Ovary (tissue), 9 donors: Measurements from ENCODE around the gene TFF3. TPM values are rescaled to one million over a fixed set of nuclear protein-coding genes. Genes with fewer than 3 reads are reported as not detected.

Source experiments
- DNase-seq, 5 donors: peaks; one replicate each; pipeline ENCODE4 v3.0.0-alpha.2; 2019 to 2020
- H3K27ac ChIP-seq, 2 donors: fragments of 200-600 bp; one replicate each; pipeline versions ENCODE4 v1.5.1 to v1.8.0; 2019 to 2022
- H3K27me3 ChIP-seq: fragments of 200-600 bp; one replicate; pipeline ENCODE4 v1.8.0; 2022
- H3K36me3 ChIP-seq: fragments of 200-600 bp; sonication (generic); one replicate; pipeline ENCODE4 v1.5.1; 2019
- H3K4me1 ChIP-seq: one replicate; pipeline ENCODE4 v1.8.1; 2013; ENCODE audit warnings: mild to moderate bottlenecking, moderate library complexity; ENCODE audit not compliant: insufficient read depth
- H3K4me3 ChIP-seq: fragments of 200-600 bp; sonication (generic); one replicate; pipeline ENCODE4 v1.5.1; 2017
- H3K9me3 ChIP-seq, 2 donors: fragments of 200-600 bp in 1 of 2; sonication (generic) in 1 of 2; one replicate each; pipeline versions ENCODE4 v1.5.1 to v1.8.1; 2013 to 2019; ENCODE audit warnings: mild to moderate bottlenecking in 1 of 2, moderate library complexity in 1 of 2
- CTCF ChIP-seq, 3 donors: fragments of 450-650 bp in 2 of 3; fragments of 200-600 bp in 1 of 3; IDR thresholded peaks; one replicate each; pipeline versions ENCODE4 v1.5.1 to v1.8.0; 2016 to 2022; ENCODE audit warnings: antibody characterized with exemption in 3 of 3, mild to moderate bottlenecking in 1 of 3
- EP300 ChIP-seq: sonication (generic); formaldehyde crosslinking; IDR thresholded peaks from one replicate; pipeline ENCODE4 v1.6.1; 2017; ENCODE audit warnings: antibody characterized with exemption
- POLR2A ChIP-seq: fragments of 450-650 bp; IDR thresholded peaks from one replicate; pipeline ENCODE4 v1.6.1; 2017; ENCODE audit warnings: antibody characterized with exemption, mild to moderate bottlenecking, moderate library complexity
- WGBS, 3 donors: extraction: QIAGEN DNeasy Blood & Tissue Kit in 1 of 3; methylation state at CpG; one replicate each; pipeline versions ENCODE4 v1.1.5 to v1.1.7; 2013 to 2017; 5-methylcytosine and 5-hydroxymethylcytosine counted together
- intact Hi-C, 4 donors: fragments of 100-400 bp; cut with DNase I; formaldehyde crosslinking; loops; one replicate each; pipeline versions ENCODE4 v1.11.0 to v1.15.1; 2022 to 2023
- polyA plus RNA-seq, 2 donors: library from polyadenylated mRNA; stranded (reverse); fragments of 200-250 nt in 1 of 2; fragments of 350-450 nt in 1 of 2; fragmentation: Illumina TruSeq in 1 of 2; extraction: RNeasy Lipid Tissue Mini Kit (QIAGEN cat#74804) in 1 of 2; gene quantifications; one replicate each; pipeline ENCODE4 v1.2.3, GENCODE V29; 2013 to 2014
- total RNA-seq, 7 donors: library from RNA; depleted of rRNA in 2 of 7; stranded (reverse); fragments of >200 nt in 2 of 7; fragmentation: NEBNext Ultra II Directional in 3 of 7; extraction: Animal tissue kit (Norgen Biotek cat#: 25700) in 3 of 7; gene quantifications; one replicate each; pipeline versions ENCODE4 v1.1.0 to v1.2.4, GENCODE V29; 2016 to 2023
- donor health status: DM: no; HTN: no; CAD: no; lungs with moderate emphysema.
- donor health status: DM: no; HTN: no; CAD: no.
- donor health status: Bipolar disorder and iron deficiency.
- donor health status: DM: yes; HTN: yes; CAD: no.
- donor health status: DM: no; HTN: no; CAD: no.
- donor health status: DM: yes; HTN: yes; CAD: no.

Gene TFF3
- total and polyA plus RNA-seq, 9 donors = 1.3 to 131 (median 11.0) TPM; not detected in 1

GRCh38 chr21:42290505-42290904 lies 24.7 kb downstream of the TFF3 start:
- DNase-seq = no peak
- 22 to 57% (median 29%) methylated on average over 3 of the region's 3 CpGs for WGBS, 3 donors
- H3K9me3 ChIP-seq = no peaks in the 10 kb centered on the region
- TF ChIP-seq POLR2A (no peak), CTCF (IDR thresholded peaks at IDR 0.05) (no peak), EP300 (no peak)
- intact Hi-C loops = no loop called here
- no peaks in the 10 kb centered on the region for H3K36me3 ChIP-seq
- no peak overlapping the region for H3K27ac ChIP-seq
- no peaks in the 10 kb centered on the region for H3K4me1 ChIP-seq
- H3K4me3 ChIP-seq = no peak overlapping the region
- H3K27me3 ChIP-seq = no peaks in the 10 kb centered on the region

- 87 to 91% (median 90%) methylated on average over 18 of the region's 18 CpGs for WGBS, 3 donors
- H3K4me3 ChIP-seq = no peak overlapping the region
- TF ChIP-seq POLR2A (no peak), EP300 (no peak), CTCF (IDR thresholded peaks at IDR 0.05) (no peak)
- no peak overlapping the region for H3K27ac ChIP-seq
- no peaks in the 10 kb centered on the region for H3K27me3 ChIP-seq
- no peaks in the 10 kb centered on the region for H3K4me1 ChIP-seq
- H3K9me3 ChIP-seq = no peaks in the 10 kb centered on the region
- no peaks in the 10 kb centered on the region for H3K36me3 ChIP-seq
- intact Hi-C loops = no loop called here
- no peak for DNase-seq
Measured at GRCh38 chr21:42289926-42290325, 25.3 kb downstream of the TFF3 start.

GRCh38 chr21:42288962-42289361 lies 26.2 kb downstream of the TFF3 start:
- Histone ChIP-seq H3K27me3 (no peaks in the 10 kb centered on the region), H3K36me3 (no peaks in the 10 kb centered on the region), H3K4me3 (no peak overlapping the region), H3K9me3 (no peaks in the 10 kb centered on the region), H3K27ac (no peak overlapping the region), H3K4me1 (no peaks in the 10 kb centered on the region)
- no peak for TF ChIP-seq EP300
- TF ChIP-seq POLR2A = no peak
- no peak for TF ChIP-seq CTCF (IDR thresholded peaks at IDR 0.05)
- DNase-seq = no peak
- WGBS, 3 donors = 91 to 95% (median 92%) methylated on average over 5 of the region's 5 CpGs
- intact Hi-C loops = no loop called here

- H3K9me3 ChIP-seq = no peaks in the 10 kb centered on the region
- intact Hi-C loops = no loop called here
- no peak overlapping the region for H3K27ac ChIP-seq
- no peak for TF ChIP-seq CTCF (IDR thresholded peaks at IDR 0.05)
- no peak for TF ChIP-seq POLR2A
- no peak for TF ChIP-seq EP300
- H3K36me3 ChIP-seq = no peaks in the 10 kb centered on the region
- H3K4me1 ChIP-seq = no peaks in the 10 kb centered on the region
- WGBS, 3 donors = 80 to 84% (median 83%) methylated on average over 36 of the region's 36 CpGs
- no peak for DNase-seq
- H3K4me3 ChIP-seq = no peak overlapping the region
- no peaks in the 10 kb centered on the region for H3K27me3 ChIP-seq
Measured at GRCh38 chr21:42287193-42288083, 27.8 kb downstream of the TFF3 start.
